ENCODE measurements around the gene TSPAN18.

DNA sequence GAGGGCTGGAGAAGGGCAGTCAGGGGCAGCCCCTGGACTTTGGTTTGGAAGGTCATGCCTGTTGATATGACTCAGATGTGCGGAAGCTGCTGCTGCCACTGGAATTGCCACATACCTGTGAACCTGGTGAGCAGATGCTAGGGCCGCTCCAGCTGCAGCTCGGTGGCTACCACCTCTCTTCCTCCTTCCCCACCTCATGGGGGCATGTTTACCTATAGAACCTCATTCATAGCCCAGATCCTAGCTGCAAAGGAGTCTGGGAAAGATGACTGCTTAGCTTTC lies 17.5 kb upstream of the TSPAN18 start:
- TF ChIP-seq, protein P1, sequence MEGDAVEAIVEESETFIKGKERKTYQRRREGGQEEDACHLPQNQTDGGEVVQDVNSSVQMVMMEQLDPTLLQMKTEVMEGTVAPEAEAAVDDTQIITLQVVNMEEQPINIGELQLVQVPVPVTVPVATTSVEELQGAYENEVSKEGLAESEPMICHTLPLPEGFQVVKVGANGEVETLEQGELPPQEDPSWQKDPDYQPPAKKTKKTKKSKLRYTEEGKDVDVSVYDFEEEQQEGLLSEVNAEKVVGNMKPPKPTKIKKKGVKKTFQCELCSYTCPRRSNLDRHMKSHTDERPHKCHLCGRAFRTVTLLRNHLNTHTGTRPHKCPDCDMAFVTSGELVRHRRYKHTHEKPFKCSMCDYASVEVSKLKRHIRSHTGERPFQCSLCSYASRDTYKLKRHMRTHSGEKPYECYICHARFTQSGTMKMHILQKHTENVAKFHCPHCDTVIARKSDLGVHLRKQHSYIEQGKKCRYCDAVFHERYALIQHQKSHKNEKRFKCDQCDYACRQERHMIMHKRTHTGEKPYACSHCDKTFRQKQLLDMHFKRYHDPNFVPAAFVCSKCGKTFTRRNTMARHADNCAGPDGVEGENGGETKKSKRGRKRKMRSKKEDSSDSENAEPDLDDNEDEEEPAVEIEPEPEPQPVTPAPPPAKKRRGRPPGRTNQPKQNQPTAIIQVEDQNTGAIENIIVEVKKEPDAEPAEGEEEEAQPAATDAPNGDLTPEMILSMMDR (IDR thresholded peaks at IDR 0.05 in 4 of 5, conservative IDR thresholded peaks at IDR 0.05 in 1 of 5): no peak
- no peak for TF ChIP-seq POLR2A (IDR thresholded peaks at IDR 0.05)

Data from gastrocnemius medialis (tissue), 4 donors.